BE2C (cell line): ENCODE measurements around the gene TRIO.

Source experiments
- DNase-seq: peaks from one replicate; pipeline ENCODE4 v3.0.0-alpha.2; 2020
- H3K27me3 ChIP-seq: fragments of 250-450 bp; sonication (Bioruptor Pico); 2 replicates; pipeline ENCODE4 v1.5.1; 2020; ENCODE audit warnings: mild to moderate bottlenecking
- H3K36me3 ChIP-seq: fragments of 250-450 bp; sonication (Bioruptor Pico); 2 replicates; pipeline ENCODE4 v1.5.1; 2020; ENCODE audit warnings: mild to moderate bottlenecking
- H3K4me1 ChIP-seq: fragments of 250-450 bp; sonication (Bioruptor Pico); 2 replicates; pipeline ENCODE4 v1.5.1; 2020
- H3K4me3 ChIP-seq: 2 replicates; pipeline ENCODE4 v1.5.1; 2011; ENCODE audit warnings: low read depth, low read length
- H3K9me3 ChIP-seq: fragments of 250-450 bp; sonication (Bioruptor Pico); 2 replicates; pipeline ENCODE4 v1.5.1; 2020
- CTCF ChIP-seq: IDR thresholded peaks from 2 replicates; pipeline ENCODE4 v1.5.1; 2012; ENCODE audit warnings: mild to moderate bottlenecking, low read depth, low read length

TRIO gene

GRCh38 chr5:14165375-14166106 lies 22.4 kb downstream of the TRIO start:
- Histone ChIP-seq H3K4me3 (no peak overlapping the region), H3K36me3 (no peaks in the 10 kb centered on the region), H3K9me3 (no peaks in the 10 kb centered on the region), H3K27me3 (no peaks in the 10 kb centered on the region), H3K4me1 (peaks cover 5% of the 10 kb centered on the region; the same call in 1 of the 2 replicates)
- no peak for TF ChIP-seq CTCF
- DNase-seq: no peak

GRCh38 chr5:14166437-14166836 lies 23.3 kb downstream of the TRIO start:
- no peak for DNase-seq
- H3K36me3 ChIP-seq: no peaks in the 10 kb centered on the region
- peaks cover 5% of the 10 kb centered on the region; the same call in 1 of the 2 replicates for H3K4me1 ChIP-seq
- no peak overlapping the region for H3K4me3 ChIP-seq
- no peak for TF ChIP-seq CTCF
- H3K27me3 ChIP-seq: no peaks in the 10 kb centered on the region
- H3K9me3 ChIP-seq: no peaks in the 10 kb centered on the region

- no peak for TF ChIP-seq CTCF
- Histone ChIP-seq H3K36me3 (no peaks in the 10 kb centered on the region), H3K27me3 (no peaks in the 10 kb centered on the region), H3K4me3 (no peak overlapping the region), H3K4me1 (peaks cover 9% of the 10 kb centered on the region; the same call in 1 of the 2 replicates), H3K9me3 (no peaks in the 10 kb centered on the region)
- no peak for DNase-seq
These were observed 24.2 kb downstream of the TRIO start for GRCh38 chr5:14167211-14167845.

- peaks cover 9% of the 10 kb centered on the region; the same call in 1 of the 2 replicates for H3K4me1 ChIP-seq
- DNase-seq: no peak
- H3K27me3 ChIP-seq: no peaks in the 10 kb centered on the region
- no peak for TF ChIP-seq CTCF
- no peak overlapping the region for H3K4me3 ChIP-seq
- no peaks in the 10 kb centered on the region for H3K36me3 ChIP-seq
- no peaks in the 10 kb centered on the region for H3K9me3 ChIP-seq
These were observed 25.1 kb downstream of the TRIO start for GRCh38 chr5:14168144-14168792.

- Histone ChIP-seq H3K9me3 (no peaks in the 10 kb centered on the region), H3K4me3 (no peak overlapping the region), H3K36me3 (no peaks in the 10 kb centered on the region), H3K4me1 (peaks cover 10% of the 10 kb centered on the region), H3K27me3 (no peaks in the 10 kb centered on the region)
- DNase-seq: no peak
- TF ChIP-seq CTCF: no peak
These were observed 25.7 kb downstream of the TRIO start for GRCh38 chr5:14168793-14169262.
